NCI-H2227 treated with DMSO at 0.1 percent for 48 hours (cell line): ENCODE measurements around the gene ARAP3.
A peak's percentile ranks its signal among the peaks of the same experiment; 100 is the strongest.

Source experiments
- DNase-seq: peaks from one replicate; lab custom pipeline; 2025; lab: John Stamatoyannopoulos, UW

The ARAP3 gene

DNA sequence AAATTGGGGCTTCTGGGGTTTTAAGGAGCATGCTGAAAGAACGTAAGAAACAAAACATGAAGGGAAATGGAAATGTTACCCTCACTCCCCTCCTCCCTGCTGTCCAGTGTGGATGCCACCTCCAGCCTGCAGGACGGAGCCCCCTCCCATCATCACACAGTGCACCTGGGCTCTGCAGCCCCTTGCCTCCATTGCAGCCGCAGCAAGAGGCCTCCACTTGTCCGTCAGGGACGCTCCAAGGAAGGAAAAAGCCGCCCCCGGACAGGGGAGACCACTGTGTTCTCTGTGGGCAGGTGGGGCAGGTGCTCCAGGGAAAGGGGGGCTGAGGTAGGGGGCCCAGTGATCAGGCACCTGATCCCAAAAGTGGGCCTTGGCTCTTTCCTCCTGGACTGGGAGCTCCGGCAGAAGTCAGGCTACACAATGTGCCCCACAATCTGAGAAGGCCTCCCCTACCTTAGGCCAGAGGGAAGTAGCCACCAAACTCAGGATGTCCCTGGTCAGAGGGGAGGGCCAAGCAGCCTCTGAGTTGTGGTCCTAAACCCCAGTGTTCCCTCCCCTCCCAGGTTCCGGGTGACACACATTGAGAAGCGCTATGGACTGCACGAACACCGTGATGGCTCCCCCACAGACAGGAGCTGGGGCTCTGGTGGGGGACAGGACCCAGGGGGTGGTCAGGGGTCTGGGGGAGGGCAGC lies 42.5 kb downstream of the ARAP3 start:
- DNase-seq = no peak

- DNase-seq = no peak
Observed at GRCh38 chr5:141638771-141639170, 43.3 kb downstream of the ARAP3 start.

DNA sequence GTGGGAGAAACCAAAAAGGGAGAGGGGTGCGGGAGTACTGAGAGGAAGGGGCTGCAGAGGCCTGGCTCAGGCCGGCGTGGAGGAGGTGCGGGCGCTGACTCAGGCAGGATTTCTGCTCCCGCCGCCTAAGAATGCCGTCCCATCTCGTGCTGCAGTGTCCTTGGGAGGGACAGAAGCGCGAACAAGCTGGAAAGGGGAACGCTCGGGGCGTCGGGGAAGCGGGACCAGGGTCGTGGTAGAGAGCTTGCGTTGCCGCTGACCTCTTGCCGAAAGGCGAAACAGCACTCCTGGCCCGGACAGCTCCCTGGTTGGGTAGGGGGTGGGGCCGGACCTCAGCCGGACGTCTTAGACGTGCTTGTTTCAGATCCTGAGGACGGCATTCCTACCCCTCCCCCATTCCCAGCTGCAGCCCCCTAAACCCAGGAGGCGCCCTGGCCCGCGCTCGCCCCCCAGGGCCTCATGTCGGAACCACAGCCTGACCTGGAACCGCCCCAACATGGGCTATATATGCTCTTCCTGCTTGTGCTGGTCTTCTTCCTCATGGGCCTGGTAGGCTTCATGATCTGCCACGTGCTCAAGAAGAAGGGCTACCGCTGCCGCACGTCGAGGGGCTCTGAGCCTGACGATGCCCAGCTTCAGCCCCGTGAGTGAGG lies 44.1 kb downstream of the ARAP3 start:
- DNase-seq = peak; percentile 7

DNA sequence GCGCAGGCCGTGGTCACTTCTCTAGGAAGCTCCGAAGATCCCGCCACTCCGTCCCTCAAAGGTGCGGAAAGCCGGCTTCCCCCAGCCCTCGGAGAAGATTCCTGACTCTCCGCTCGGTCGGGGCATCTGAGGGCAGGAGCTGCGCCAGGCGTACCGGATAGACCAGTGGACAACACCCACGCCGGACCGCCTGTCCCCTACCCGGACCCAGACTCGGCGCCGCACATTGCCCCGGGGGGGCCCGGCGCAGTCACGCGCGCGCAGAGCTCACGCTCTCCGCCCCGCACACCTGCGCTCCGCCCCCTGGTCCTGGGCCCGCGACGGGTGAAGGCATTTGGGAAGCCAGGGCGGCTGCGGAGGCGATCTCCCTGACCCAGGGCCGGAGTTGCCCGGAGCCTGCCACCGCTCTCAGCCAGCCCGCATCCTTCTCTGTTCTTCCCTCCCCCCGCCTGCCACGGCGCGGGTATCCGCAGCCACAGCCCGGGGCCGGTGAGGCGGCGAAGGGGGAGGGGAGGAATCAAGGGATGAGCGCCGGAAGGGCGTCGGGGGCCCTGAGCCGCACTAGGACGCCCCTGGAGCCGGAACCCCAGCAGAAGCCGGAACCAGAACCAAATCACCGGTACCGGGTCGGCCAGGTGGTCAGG lies 44.8 kb downstream of the ARAP3 start:
- no peak for DNase-seq

- peak; percentile 68 for DNase-seq
Observed at GRCh38 chr5:141636413-141637122, 45.5 kb downstream of the ARAP3 start, which contains the start of the genes HDAC3 and RELL2. Gene HDAC3, minus strand, starts transcription at chr5:141636849. Its CDS starts 59 bp downstream, at chr5:141636790. Gene RELL2, plus strand, starts transcription at chr5:141636997. Its CDS starts 1,229 bp downstream, at chr5:141638226.

- DNase-seq = no peak
Observed at GRCh38 chr5:141636106-141636412, 46.0 kb downstream of the ARAP3 start.

- no peak for DNase-seq
Observed at GRCh38 chr5:141635646-141636045, 46.4 kb downstream of the ARAP3 start.

DNA sequence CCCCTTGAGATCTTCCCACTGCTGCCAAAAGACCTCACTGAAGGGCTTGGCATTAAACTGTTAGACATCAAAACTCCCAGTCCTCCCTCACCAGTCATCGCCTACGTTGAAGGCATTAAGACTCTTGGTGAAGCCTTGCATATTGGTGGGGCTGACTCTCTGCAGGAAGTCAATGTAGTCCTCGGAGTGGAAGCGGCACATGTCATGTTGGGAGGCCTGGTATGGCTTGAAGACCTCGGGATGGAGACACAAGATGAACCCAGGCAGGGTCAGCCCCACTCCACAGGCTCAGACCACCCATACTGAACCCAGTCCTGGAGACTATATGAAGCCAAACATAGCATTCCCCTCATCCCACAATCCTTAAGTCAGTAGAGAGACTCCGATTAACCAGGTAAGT lies 47.3 kb downstream of the ARAP3 start:
- DNase-seq = no peak

- no peak for DNase-seq
Observed at GRCh38 chr5:141633871-141634561, 48.0 kb downstream of the ARAP3 start.

DNA sequence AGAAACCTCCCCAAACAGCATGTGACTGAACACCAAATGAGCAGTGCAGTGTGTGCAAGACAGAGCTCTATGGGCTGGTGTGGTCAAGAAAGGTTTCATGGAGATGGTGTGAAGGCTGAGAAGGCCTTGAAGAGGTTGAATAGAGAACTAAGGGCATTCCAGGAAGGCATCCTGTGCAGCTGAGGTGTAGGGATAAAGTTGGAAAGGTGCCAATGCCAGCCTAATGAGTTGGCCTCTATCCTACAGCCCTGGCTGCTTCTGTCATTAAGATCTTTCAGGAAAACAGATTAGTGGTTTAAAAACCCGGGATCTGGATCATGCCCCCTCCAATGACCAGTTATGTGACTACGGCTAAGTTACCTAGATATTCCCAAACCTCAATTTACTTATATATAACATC lies 49.4 kb downstream of the ARAP3 start:
- DNase-seq = no peak

- DNase-seq = no peak
Observed at GRCh38 chr5:141630570-141631140, 51.4 kb downstream of the ARAP3 start.

GRCh38 chr5:141628175-141628788 lies 53.7 kb downstream of the ARAP3 start:
- DNase-seq = no peak

DNA sequence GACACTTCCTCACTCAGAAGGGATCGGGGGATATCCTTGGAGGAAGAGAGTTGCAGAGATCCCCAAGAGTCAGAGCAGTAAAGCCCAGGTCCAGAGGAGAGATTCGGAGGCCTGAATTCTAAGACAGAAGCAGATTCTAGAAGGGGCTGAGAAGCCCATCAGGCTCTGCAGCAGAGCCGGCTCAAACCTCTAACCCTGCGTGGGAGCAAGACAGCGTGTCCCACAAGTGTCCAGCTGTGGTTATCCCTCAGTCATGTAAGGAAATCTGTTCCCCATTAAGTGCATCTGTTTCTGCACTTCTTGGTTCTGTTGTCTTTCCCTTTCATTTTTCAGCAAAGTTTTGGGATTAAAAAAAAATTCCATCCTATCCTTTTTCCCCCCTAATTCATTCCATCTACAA lies 58.4 kb downstream of the ARAP3 start:
- no peak for DNase-seq

DNA sequence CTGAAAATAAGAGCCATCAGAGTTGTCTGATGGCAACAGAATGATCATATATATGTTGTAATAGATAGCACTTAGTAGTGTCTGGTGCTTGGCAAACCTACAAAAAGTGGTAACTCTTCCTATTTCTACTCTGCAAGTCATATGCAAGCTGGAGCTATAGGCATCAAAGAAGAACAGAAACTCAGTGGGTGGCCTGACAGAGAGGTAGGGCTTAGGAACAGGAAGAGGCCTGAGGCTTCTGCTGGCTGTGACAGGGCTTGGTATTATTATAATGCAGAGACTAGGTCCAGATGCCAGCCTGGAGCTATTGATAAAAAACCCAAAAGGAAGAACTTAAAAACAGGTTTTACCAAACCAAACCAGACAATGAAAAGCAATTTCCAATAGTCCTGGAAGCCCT lies 58.8 kb downstream of the ARAP3 start:
- no peak for DNase-seq

DNA sequence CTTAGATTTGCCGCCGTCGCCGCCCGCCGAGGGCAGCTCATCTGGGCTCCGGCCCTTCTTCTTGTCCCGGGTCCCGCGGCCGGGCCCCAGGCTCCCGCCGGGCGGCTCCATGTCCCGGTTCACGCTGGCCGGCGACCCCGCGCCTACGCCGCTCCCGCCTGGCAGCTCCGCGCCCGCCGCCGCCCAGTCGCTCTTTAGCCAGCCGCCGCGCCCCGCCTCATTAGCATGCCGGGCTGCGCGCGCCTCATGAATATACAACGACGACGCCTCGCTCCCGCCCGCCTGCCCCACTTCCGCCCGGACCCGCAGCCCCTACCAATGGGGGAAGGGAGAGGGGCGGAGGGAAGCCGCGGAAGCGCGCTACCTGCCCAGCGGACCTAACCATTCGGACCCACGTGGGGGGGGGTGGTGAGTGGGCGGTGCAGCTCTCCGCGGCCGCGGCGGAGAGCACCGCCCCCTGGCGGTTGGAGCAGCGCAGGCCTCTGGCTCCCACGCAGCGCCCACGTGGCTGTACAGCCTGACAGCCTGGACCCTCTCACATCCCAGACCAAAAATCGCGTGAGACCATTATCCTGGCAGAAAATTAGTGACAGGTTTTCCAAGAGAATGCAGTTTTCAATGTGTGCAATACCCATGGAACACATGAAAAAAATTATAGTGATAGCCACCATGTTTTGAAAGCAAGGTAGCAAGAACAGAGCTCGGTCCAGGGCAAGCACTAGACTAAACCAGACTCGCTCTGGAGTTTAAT lies 63.1 kb downstream of the ARAP3 start, which contains the start of gene DIAPH1:
DIAPH1 (minus strand) TSS at position 197 of the 751 bp plus-strand sequence; CDS start at position 111, 86 bp downstream.
- peak; percentile 84 for DNase-seq

DNA sequence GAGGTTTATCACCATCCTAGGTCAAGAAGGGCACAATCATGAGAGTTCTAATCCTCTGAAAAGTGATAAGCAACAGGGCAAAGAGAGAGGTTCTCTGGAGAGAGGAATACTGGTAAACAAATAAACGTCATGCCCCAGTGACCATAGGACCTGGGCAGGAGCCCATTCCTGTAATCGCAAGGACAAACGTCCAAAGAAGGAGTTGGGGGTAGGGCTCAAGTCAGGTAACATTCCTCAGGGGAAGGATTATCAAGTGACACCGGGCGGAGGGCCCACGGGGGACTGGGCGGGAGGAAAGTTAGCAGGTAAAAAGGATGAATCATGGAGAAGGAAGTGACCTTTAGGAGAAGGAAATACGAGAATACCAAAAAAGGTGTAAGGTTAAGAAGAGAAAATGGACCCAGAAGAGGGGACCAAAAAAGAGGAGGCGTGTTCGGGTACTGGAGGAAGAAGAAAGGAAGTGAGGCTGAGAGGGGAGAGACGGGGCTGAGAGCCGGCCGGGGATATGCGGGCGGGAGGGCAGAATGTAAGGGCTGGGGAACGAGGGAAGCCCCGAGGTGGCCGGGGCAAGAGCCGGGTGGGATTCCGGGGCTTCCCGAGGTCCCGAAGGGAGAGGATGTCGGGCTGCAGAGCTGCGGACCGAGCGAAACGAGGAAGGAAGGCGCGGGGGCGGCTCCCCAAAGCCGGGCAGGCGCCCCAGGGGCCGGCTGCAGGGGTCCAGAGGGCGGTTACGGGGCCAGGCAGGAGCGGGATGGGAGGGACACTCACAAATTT lies 63.8 kb downstream of the ARAP3 start:
- DNase-seq = peak; percentile 10

GRCh38 chr5:141617682-141618029 lies 64.4 kb downstream of the ARAP3 start:
- DNase-seq = no peak

DNA sequence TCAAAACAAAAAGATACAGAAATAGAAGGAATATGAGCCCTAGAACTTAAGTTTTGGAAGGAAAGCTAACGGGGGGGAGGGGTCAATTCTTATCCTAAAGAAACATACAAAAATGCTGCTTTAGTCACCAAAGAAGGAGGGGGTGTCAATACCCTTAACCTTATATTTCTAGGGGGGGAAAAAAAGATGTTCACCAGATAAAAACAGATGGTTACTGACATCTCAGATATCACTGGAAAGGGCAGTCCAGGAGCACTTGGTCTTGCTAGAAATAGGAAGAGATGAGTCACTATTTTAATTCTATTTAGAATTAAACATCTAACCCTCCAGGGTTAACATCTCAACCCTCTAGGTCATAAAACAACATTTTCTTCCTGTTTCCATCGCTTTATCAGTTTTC lies 64.9 kb downstream of the ARAP3 start:
- no peak for DNase-seq

DNA sequence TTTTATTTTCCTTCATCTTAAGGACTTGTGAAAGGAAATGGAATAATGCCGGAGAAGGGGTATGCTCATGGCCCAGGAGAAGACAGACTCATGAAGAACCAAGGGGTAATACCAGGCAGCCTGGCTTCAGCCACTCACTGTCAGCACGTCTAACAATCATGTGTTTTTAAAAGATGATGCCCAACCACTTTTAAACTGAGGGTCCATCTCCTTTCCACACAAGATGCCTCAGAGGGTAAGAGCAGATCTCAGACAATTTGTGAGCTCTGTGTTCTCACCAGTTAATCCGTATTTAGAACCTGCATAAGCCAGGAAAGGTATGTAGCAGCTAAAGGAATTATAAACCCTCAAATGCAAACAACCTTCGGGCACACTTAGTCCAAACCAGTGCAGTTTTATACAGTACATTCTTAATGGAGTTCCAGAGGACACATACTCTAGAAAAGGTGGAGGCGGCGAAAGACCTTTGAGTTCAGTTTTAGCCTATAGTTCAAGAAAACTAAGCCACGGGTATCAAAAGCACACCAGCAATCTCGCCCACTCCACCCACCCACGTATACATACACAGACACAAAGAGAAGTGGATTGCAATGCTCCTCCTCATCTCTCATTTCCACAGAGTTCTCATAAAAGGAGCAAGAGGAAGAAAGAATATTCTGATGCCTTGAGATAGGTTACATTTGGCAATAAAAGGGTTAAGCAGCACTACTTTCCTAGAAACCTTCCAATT lies 65.9 kb downstream of the ARAP3 start:
- DNase-seq = no peak
